Neuron (in vitro differentiated cells): ENCODE results near the gene IL31.

Source experiments
- H2AFZ ChIP-seq: one replicate; pipeline ENCODE4 v1.6.1; 2013; ENCODE audit warnings: low read depth, mild to moderate bottlenecking, inconsistent platforms, low read length, moderate library complexity
- H3K27me3 ChIP-seq: one replicate; pipeline ENCODE4 v1.6.1; 2013; ENCODE audit warnings: low read length; ENCODE audit not compliant: insufficient read depth
- H3K36me3 ChIP-seq: one replicate; pipeline ENCODE4 v1.6.1; 2013; ENCODE audit warnings: low read length; ENCODE audit not compliant: insufficient read depth
- H3K4me1 ChIP-seq: one replicate; pipeline ENCODE4 v1.6.1; 2013; ENCODE audit warnings: low read length; ENCODE audit not compliant: insufficient read depth
- H3K4me3 ChIP-seq: 2 replicates; pipeline ENCODE4 v1.5.1; 2013; ENCODE audit warnings: mild to moderate bottlenecking, low read length, moderate library complexity
- H3K9me3 ChIP-seq: one replicate; pipeline ENCODE4 v1.6.1; 2013; ENCODE audit warnings: low read length

IL31 gene

GRCh38 chr12:122126342-122126635, 47.7 kb downstream of the IL31 start:
- peaks cover 29% of the 10 kb centered on the region for H3K36me3 ChIP-seq
- H3K4me3 ChIP-seq = no peak overlapping the region
- H3K27me3 ChIP-seq = no peaks in the 10 kb centered on the region
- H2AFZ ChIP-seq = no peak overlapping the region
- H3K4me1 ChIP-seq = peaks cover 3% of the 10 kb centered on the region
- no peaks in the 10 kb centered on the region for H3K9me3 ChIP-seq

- Histone ChIP-seq H3K9me3 (no peaks in the 10 kb centered on the region), H2AFZ (no peak overlapping the region), H3K36me3 (peaks cover 28% of the 10 kb centered on the region), H3K4me3 (no peak overlapping the region), H3K27me3 (no peaks in the 10 kb centered on the region), H3K4me1 (peaks cover 3% of the 10 kb centered on the region)
These were observed 48.3 kb downstream of the IL31 start for GRCh38 chr12:122125452-122126341.

DNA sequence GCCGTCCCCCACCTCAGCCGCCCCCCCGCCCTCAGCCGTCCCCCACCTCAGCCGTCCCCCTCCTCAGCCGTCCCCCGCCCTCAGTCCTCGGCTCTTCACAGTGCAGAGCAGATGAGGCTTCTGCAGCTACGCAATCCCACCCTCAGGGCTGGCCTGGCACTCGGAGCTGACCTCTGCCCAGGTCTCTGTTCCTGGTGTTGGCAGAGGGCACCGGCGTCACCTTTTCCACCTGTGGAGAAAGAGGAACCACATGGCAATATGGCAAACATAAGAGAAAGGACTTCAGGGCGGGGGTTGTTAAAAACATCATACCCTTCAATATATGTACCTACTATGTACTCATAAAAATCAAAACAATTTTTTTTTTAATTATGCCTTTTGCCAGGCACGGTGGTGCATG, 49.7 kb downstream of the IL31 start:
- no peaks in the 10 kb centered on the region for H3K27me3 ChIP-seq
- no peak overlapping the region for H2AFZ ChIP-seq
- H3K36me3 ChIP-seq = peaks cover 15% of the 10 kb centered on the region
- H3K4me3 ChIP-seq = no peak overlapping the region
- peaks cover 6% of the 10 kb centered on the region for H3K4me1 ChIP-seq
- no peaks in the 10 kb centered on the region for H3K9me3 ChIP-seq

DNA sequence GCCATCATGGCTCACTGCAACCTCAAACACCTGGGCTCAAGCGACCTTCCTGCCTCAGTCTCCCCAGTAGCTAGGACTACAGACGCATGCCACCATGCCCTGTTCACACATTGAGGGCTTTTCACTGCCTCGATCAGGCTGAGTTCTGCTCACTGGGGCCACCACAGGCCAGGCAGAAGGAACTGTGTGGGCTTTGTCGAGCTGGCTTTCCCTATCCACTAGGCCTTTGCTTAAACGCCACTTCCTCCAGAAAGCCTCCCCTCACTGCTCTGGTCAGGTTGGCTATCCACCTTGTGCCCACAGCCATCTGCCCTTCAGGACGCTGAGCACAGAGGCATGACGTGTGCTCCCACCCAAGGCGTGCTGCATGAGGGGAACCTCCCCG, 50.3 kb downstream of the IL31 start:
- Histone ChIP-seq H2AFZ (no peak overlapping the region), H3K36me3 (peaks cover 9% of the 10 kb centered on the region), H3K4me1 (peaks cover 6% of the 10 kb centered on the region), H3K9me3 (no peaks in the 10 kb centered on the region), H3K4me3 (no peak overlapping the region), H3K27me3 (no peaks in the 10 kb centered on the region)

DNA sequence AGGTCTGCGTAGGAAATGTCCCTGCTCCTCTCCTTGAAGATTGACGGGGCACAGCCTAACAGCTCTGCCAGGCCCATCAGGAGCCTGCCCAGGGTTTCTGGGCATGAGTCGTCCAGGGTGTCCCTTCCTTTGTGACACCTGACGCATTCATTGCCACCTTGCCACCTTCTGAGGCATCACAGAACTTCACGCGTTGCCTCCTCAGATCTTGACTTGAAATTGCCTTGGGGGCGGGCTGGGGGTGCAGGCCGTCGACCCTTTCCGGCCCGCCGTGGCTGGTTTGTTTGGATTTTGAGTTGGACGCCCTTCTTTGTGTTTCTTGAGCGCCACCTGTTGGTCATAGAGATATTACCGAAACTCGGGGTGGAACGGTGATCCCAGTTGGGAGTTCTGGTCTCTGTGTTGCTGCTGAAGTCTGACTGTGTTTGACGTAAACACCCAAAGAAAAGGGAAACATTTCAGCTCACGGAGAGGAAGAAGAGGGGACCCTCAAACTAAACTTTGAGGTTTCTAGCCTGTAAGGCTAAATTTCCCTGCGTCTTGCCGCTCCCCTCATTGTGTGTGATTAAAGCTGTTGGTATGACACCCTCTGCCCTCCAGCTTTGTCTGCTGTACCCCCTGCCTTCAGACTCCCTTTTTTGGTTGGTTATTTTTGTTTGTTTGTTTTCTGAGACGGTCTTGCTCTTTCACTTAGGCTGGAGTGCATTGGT, 50.8 kb downstream of the IL31 start:
- Histone ChIP-seq H3K27me3 (no peaks in the 10 kb centered on the region), H2AFZ (no peak overlapping the region), H3K4me3 (no peak overlapping the region)

More for the DNA sequence above, 50.8 kb downstream of the IL31 start:
- Histone ChIP-seq H3K4me1 (peaks cover 6% of the 10 kb centered on the region), H3K9me3 (no peaks in the 10 kb centered on the region), H3K36me3 (peaks cover 5% of the 10 kb centered on the region)
